Ovary (tissue), 3 donors: Measurements from ENCODE around the gene UCHL1.

ENCODE experiments used
- CTCF ChIP-seq, 3 donors: fragments of 450-650 bp in 2 of 3; fragments of 200-600 bp in 1 of 3; IDR thresholded peaks; one replicate each; pipeline versions ENCODE4 v1.5.1 to v1.8.0; 2016 to 2022; ENCODE audit warnings: antibody characterized with exemption in 3 of 3, mild to moderate bottlenecking in 1 of 3
- POLR2A ChIP-seq: fragments of 450-650 bp; IDR thresholded peaks from one replicate; pipeline ENCODE4 v1.6.1; 2017; ENCODE audit warnings: antibody characterized with exemption, mild to moderate bottlenecking, moderate library complexity
- donor health status: DM: no; HTN: no; CAD: no.

- TF ChIP-seq CTCF (IDR thresholded peaks at IDR 0.05) (no peak), POLR2A (no peak)
These were observed 44.4 kb downstream of the UCHL1 start for GRCh38 chr4:41301137-41301536.
